AG09319 (cell line): Measurements from ENCODE around the gene RELA.
"Not testable (repeated sequence)": the region's sequence is repeated elsewhere in the genome, so short reads cannot be mapped to it uniquely, and the experiment has no call there.

Experiments
- DNase-seq: peaks from one replicate; pipeline ENCODE4 v3.0.0-alpha.2; 2010; ENCODE audit warnings: low read depth; ENCODE audit errors: extremely low read depth
- TF ChIP-seq, protein P1 (sequence below): IDR thresholded peaks from 2 replicates; pipeline ENCODE4 v1.5.1; 2011; ENCODE audit warnings: low read depth, mild to moderate bottlenecking, inconsistent platforms, low read length, moderate library complexity

Gene RELA

DNA sequence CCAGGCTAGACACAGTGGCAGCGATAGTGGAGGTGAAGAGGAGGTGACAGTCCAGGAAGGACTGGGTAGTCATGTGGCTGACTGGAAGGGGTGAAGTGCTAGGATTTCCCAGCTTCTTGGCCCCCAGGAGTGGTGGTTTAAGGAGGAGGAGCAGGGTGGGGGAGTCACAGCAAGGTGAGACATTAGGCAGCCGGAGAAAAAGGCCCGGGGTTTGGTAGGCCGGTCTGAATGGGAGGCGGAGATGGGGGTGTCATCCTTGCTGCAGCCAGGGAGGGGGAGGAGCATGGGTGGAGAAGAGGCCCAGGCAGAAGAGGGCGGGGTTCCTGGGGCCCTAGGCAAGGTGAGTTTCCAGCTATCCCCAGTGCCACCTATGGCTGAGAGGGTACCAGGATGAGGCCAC lies 18.7 kb downstream of the RELA start:
- TF ChIP-seq, protein P1, sequence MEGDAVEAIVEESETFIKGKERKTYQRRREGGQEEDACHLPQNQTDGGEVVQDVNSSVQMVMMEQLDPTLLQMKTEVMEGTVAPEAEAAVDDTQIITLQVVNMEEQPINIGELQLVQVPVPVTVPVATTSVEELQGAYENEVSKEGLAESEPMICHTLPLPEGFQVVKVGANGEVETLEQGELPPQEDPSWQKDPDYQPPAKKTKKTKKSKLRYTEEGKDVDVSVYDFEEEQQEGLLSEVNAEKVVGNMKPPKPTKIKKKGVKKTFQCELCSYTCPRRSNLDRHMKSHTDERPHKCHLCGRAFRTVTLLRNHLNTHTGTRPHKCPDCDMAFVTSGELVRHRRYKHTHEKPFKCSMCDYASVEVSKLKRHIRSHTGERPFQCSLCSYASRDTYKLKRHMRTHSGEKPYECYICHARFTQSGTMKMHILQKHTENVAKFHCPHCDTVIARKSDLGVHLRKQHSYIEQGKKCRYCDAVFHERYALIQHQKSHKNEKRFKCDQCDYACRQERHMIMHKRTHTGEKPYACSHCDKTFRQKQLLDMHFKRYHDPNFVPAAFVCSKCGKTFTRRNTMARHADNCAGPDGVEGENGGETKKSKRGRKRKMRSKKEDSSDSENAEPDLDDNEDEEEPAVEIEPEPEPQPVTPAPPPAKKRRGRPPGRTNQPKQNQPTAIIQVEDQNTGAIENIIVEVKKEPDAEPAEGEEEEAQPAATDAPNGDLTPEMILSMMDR, result no peak
- DNase-seq, result no peak

DNA sequence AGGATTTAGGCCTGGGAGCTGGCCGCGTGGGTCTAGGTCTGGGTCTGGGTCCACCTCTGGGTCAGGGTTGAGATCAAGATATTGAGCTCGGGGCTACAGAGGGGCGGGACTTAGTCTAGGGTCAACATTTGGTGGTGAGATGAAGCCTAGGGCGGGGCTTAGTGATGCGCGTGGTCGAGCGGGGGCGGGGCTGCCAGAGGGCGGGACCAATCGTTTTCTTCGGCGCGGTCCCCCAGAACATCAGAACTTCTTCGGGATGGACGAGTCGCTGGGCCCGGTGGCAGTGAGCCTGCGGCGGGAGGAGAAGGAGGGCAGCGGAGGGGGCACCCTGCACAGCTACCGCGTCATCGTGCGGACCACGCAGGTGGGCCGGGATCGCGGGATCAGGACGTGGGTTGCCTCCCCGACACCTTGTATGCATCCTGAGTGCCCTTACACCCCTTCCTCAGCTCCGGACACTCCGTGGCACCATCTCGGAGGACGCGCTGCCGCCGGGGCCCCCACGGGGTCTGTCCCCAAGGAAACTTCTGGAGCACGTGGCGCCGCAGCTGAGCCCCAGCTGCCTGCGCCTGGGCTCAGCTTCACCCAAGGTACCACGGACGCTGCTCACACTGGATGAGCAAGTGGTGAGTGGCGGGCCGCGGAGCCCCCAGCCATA lies 20.6 kb downstream of the RELA start:
- DNase-seq, result no peak
- TF ChIP-seq, protein P1, result no peak

DNA sequence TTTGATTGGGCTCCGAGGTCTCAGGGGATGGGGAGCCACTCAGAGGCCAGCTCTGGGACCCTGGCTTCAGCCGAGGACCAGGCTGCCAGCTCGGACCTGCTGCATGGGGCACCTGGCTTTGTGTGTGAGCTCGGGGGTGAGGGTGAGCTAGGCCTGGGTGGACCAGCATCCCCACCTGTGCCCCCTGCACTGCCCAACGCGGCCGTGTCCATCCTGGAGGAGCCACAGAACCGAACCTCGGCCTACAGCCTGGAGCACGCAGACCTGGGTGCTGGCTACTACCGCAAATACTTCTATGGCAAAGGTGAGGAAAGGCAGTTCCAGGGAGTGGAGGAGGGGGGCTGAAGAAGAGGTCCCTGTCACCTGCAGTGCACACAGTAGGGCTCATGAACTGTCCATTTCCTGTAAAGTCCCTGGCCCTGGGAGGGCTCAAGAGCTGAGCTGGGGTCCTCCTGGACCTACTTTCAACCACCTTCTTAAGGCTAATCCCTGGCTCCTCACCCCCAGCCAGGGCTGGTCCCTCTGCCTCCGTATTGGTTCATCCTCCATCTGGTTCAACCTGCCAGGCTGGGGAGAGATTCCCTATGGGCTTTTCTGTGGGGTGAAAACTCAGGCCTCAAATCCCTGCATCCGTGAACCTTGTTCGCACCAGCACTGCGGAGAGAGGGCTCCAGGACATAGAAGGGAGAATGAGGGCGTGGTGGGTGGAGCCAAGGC lies 21.3 kb downstream of the RELA start:
- TF ChIP-seq, protein P1, result no peak
- no peak for DNase-seq

DNA sequence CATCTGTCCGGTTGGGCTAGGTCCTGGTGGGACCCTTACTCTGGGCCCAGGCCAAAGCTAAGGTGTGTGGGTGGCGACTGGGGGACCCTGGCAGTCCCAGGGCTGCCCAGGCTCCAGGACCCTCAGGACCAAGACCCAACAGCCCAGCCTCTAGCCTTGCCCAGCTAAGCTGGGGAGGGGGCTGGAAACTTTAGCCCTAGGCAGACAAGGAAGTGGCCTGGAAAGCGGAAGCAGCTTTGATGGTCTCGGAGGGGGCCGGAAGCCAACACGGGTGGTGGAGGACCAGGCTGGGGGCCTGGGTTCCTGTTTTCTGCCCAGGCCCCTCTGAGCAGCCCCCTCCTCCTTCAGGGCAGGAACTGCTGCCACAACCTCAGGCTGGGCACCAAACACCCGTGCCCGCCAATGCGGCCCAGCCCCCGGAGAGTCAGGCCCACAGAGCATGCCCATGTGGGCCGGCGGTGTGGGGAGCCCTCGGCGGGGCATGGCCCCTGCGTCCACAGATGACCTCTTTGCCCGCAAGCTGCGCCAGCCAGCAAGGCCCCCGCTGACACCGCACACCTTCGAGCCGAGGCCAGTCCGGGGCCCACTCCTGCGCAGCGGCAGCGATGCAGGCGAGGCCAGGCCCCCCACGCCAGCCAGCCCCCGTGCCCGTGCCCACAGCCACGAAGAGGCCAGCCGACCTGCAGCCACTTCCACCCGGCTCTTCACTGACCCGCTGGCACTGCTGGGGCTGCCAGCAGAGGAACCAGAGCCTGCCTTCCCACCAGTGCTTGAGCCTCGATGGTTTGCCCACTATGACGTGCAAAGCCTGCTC lies 22.0 kb downstream of the RELA start:
- DNase-seq, result no peak

DNA sequence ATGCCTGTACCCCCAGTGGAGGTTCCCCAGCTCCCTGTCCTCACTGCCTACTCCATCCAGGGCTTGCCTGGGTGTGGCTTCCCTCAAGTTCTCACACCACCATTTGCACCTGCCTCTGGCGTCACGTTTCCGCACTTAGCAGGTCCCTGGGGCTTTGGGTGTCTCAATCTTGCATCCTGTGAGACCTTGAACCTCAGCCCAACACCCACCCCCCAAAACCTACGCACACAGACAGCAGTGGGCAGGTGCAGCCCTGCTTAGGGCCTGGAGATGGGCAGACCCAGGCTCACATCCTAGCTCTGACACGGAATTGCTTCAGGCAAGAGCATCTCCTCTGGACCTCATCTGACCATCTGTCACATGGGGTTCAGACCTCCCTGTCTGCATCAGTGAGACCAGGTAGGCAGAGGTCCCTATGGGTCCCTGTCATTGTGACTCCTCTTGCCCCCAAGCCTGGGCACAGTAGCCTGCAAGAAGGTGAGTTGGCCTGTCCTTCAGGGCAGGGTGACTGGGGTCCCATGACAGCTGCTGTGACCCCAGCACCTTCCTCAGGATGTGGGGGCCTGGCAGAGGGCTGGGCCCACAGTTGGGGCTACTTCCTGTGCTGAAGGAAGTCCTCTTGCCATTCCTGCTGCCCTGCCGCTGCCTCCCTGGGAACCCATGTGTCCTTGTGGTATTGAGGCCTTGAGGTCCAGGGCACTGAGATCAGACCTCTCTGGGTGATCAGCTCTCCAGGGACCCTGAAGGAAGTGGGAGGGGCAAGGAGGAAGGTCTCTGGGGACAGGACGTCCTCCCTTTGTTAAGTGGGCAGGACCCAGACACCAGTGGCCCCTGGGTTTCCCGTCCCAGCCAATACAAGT lies 22.9 kb downstream of the RELA start:
- TF ChIP-seq, protein P1, result no peak
- no peak for DNase-seq

More for the DNA sequence above, 22.0 kb downstream of the RELA start:
- TF ChIP-seq, protein P1, result no peak

DNA sequence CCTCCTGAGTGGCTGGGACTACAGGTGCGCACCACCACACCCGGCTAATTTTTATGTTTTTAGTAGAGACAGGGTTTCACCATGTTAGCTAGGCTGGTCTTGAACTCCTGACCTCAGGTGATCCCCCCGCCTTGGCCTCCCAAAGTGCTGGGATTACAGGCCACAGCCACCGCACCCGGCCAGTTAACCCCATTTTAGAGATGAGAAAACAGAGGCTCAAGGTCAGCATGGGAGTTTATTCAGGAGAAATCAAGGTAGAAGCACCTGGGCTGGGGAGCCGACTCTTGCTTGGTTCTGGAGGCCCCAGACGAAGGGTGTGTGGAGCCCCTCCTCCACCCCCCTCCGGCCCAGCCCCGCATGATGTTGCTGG lies 23.5 kb downstream of the RELA start:
- not testable (repeated sequence) for DNase-seq

DNA sequence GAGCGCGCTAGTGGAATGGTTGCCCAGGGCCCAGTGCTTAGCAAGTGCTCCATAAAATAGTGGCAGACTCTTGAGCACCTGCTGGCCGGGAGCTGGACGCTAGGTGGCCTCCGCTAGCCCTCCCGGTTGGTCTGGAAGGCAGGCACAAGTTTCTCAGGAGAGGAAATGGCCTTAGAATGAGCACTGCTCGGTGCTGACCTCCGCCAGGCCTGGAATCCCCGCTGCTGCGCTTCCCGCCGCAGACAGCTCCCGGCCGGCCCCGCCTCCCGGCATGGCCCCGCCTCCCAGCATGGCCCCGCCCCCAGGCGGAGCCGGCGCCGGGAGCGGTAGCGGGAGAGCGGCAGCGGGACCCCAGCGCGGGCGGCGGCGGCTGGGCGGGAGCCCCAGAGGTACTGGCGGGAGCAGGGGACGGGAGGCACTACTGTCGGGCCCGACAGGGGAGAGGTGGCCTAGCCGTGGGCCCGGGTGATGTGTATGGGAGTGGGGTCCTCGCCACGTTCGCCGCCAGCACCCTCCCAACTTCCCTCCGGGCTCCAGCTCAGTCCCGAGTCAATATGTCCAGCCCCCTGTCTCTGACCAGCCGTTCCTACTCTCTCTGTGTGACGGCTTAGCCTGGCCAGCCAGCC lies 24.8 kb downstream of the RELA start, which contains the start of gene SIPA1:
SIPA1 (plus strand) TSS at position 308 of the 626 bp plus-strand sequence. CDS start 2,821 bp downstream, outside the sequence.
- DNase-seq, result peak; percentile 46
- TF ChIP-seq, protein P1, result peak; percentile 37
